ENCODE measurements around the gene EPHA1. TPM values are rescaled to one million over a fixed set of nuclear protein-coding genes. Genes with fewer than 3 reads are reported as not detected.
A peak's percentile ranks its signal among the peaks of the same experiment; 100 is the strongest.

Gene EPHA1
- total RNA-seq, 3 donors from 2014 or later: 9.1 to 19.6 (median 18.9) TPM

- H3K36me3 ChIP-seq (ENCODE audit: low read depth): no peaks in the 10 kb centered on the region
- H3K9me3 ChIP-seq: no peaks in the 10 kb centered on the region
- no peak overlapping the region for H3K4me3 ChIP-seq
- ATAC-seq (peak; percentile 88), DNase-seq (peak in 2 of 3 donors; percentile 34 to 76)
- no peaks in the 10 kb centered on the region for H3K4me1 ChIP-seq (ENCODE audit: low read depth)
- no peak for TF ChIP-seq CTCF (IDR thresholded peaks at IDR 0.05)
- intact Hi-C loops (cut with DNase I, micrococcal nuclease): no loop called here
These were observed 28.9 kb upstream of the EPHA1 start for GRCh38 chr7:143437578-143437977.

- no peak for TF ChIP-seq CTCF (IDR thresholded peaks at IDR 0.05)
- DNase-seq: no peak
These were observed 27.8 kb upstream of the EPHA1 start for GRCh38 chr7:143436325-143436946.

GRCh38 chr7:143435266-143435665 lies 26.6 kb upstream of the EPHA1 start:
- Histone ChIP-seq H3K9me3 (no peaks in the 10 kb centered on the region), H3K36me3 (ENCODE audit: low read depth) (no peaks in the 10 kb centered on the region), H3K4me3 (no peak overlapping the region), H3K4me1 (ENCODE audit: low read depth) (no peaks in the 10 kb centered on the region)
- intact Hi-C loops (cut with DNase I, micrococcal nuclease): no loop called here
- TF ChIP-seq CTCF (IDR thresholded peaks at IDR 0.05): no peak
- ATAC-seq (no peak), DNase-seq (no peak)

More at GRCh38 chr7:143436325-143436946, 27.8 kb upstream of the EPHA1 start:
- ATAC-seq: no peak
- intact Hi-C loops (cut with DNase I, micrococcal nuclease): no loop called here
- no peaks in the 10 kb centered on the region for H3K4me1 ChIP-seq (ENCODE audit: low read depth)
- no peak overlapping the region for H3K4me3 ChIP-seq
- H3K9me3 ChIP-seq: no peaks in the 10 kb centered on the region
- H3K36me3 ChIP-seq (ENCODE audit: low read depth): no peaks in the 10 kb centered on the region

GRCh38 chr7:143434660-143435059 lies 26.0 kb upstream of the EPHA1 start:
- TF ChIP-seq CTCF (IDR thresholded peaks at IDR 0.05): no peak
- Histone ChIP-seq H3K36me3 (ENCODE audit: low read depth) (no peaks in the 10 kb centered on the region), H3K4me3 (no peak overlapping the region), H3K4me1 (ENCODE audit: low read depth) (no peaks in the 10 kb centered on the region), H3K9me3 (no peaks in the 10 kb centered on the region)
- ATAC-seq: peak; percentile 7
- DNase-seq: peak in 2 of 3 donors; percentile 52
- intact Hi-C loops (cut with DNase I, micrococcal nuclease): no loop called here

GRCh38 chr7:143433759-143434158 lies 25.1 kb upstream of the EPHA1 start:
- no peak for TF ChIP-seq CTCF (IDR thresholded peaks at IDR 0.05)
- ATAC-seq (no peak), DNase-seq (no peak)
- no peaks in the 10 kb centered on the region for H3K36me3 ChIP-seq (ENCODE audit: low read depth)
- no peaks in the 10 kb centered on the region for H3K9me3 ChIP-seq
- no peak overlapping the region for H3K4me3 ChIP-seq
- no peaks in the 10 kb centered on the region for H3K4me1 ChIP-seq (ENCODE audit: low read depth)
- intact Hi-C loops (cut with DNase I, micrococcal nuclease): no loop called here

GRCh38 chr7:143431109-143431508 lies 22.5 kb upstream of the EPHA1 start:
- no peaks in the 10 kb centered on the region for H3K36me3 ChIP-seq (ENCODE audit: low read depth)
- ATAC-seq: no peak
- DNase-seq: no peak
- intact Hi-C loops (cut with DNase I, micrococcal nuclease): no loop called here
- H3K9me3 ChIP-seq: no peaks in the 10 kb centered on the region
- no peak overlapping the region for H3K4me3 ChIP-seq
- no peak for TF ChIP-seq CTCF (IDR thresholded peaks at IDR 0.05)
- no peaks in the 10 kb centered on the region for H3K4me1 ChIP-seq (ENCODE audit: low read depth)
